HCT116 (cell line): ENCODE measurements around the gene PPM1E. TPM values are rescaled to one million over a fixed set of nuclear protein-coding genes. Genes with fewer than 3 reads are reported as not detected.

Experiments
- ATAC-seq: fragments of 200-7000 bp; cut with Tn5 transposase; 2 replicates; pipeline ENCODE4 v1.9.1; 2020; ENCODE audit warnings: mild to moderate bottlenecking, moderate library complexity
- BruUV-seq: library from RNA; stranded (reverse); fragments of 400-500 nt; replicated peaks from 2 replicates; lab custom pipeline; 2021; lab: Mats Ljungman, UMichigan
- CTCF ChIA-PET: fragments of 300-600 bp; sonication (Branson Sonifier 250); formaldehyde crosslinking; loops from one replicate; lab custom pipeline; 2021; ENCODE audit warnings: antibody characterized with exemption; lab: Charles Lee
- POLR2A ChIA-PET: fragments of 300-600, 350-600 bp; sonication (Branson Sonifier 250); formaldehyde crosslinking; loops from one replicate; lab custom pipeline; 2021; ENCODE audit warnings: antibody characterized with exemption; lab: Charles Lee
- RAD21 ChIA-PET, 2 experiments: fragments of 300-600 bp; sonication (Branson Sonifier 250); formaldehyde crosslinking; loops; one replicate each; lab custom pipeline; 2023; ENCODE audit warnings: low total read pairs in 2 of 2; ENCODE audit not compliant: uncharacterized antibody in 2 of 2, unreplicated experiment in 2 of 2, low non-redundant PET in 1 of 2; lab: Charles Lee
- DNase-seq: peaks from one replicate; pipeline ENCODE4 v3.0.0-alpha.2; 2010; ENCODE audit warnings: low read depth, low spot score
- H2AFZ ChIP-seq: fragments of 200-600 bp; shearing (Covaris generic), sonication (generic); 2 replicates; pipeline ENCODE4 v1.6.1; 2017; ENCODE audit warnings: low read depth, mixed run types, mixed read lengths, antibody characterized with exemption, low read length; ENCODE audit not compliant: poor library complexity, severe bottlenecking
- H3K27ac ChIP-seq: 2 replicates; pipeline ENCODE4 v1.5.1; 2012; ENCODE audit warnings: low read depth, low read length
- H3K27me3 ChIP-seq: fragments of 200-600 bp; sonication (generic); 2 replicates; pipeline ENCODE4 v1.6.1; 2016; ENCODE audit warnings: mixed run types, low read length, mixed read lengths; ENCODE audit not compliant: insufficient read depth
- H3K36me3 ChIP-seq, 2 experiments: fragments of 200-500 bp in 1 of 2; fragments of 200-600 bp in 1 of 2; sonication (Bioruptor generic) in 1 of 2; sonication (generic) in 1 of 2; 2 replicates each; pipeline versions ENCODE4 v1.5.1 to v1.6.1; 2014 to 2016; ENCODE audit warnings: low read length in 2 of 2, inconsistent platforms in 1 of 2, mixed read lengths in 1 of 2, mixed run types in 1 of 2; ENCODE audit not compliant: insufficient read depth in 2 of 2, control insufficient read depth in 1 of 2
- H3K4me1 ChIP-seq, 2 experiments: fragments of 200-600 bp in 1 of 2; sonication (generic) in 1 of 2; 2 replicates each; pipeline versions ENCODE4 v1.5.1 to v1.6.1; 2012 to 2017; ENCODE audit warnings: low read length in 2 of 2, inconsistent platforms in 1 of 2, mild to moderate bottlenecking in 1 of 2, mixed read lengths in 1 of 2, mixed run types in 1 of 2, moderate library complexity in 1 of 2; ENCODE audit not compliant: insufficient read depth in 2 of 2, control insufficient read depth in 1 of 2
- H3K4me2 ChIP-seq: fragments of 200-600 bp; sonication (generic); 2 replicates; pipeline ENCODE4 v1.6.1; 2017; ENCODE audit warnings: mixed run types, low read length, mixed read lengths
- H3K4me3 ChIP-seq, 2 experiments: fragments of 200-600 bp in 1 of 2; sonication (generic) in 1 of 2; replicated peaks in 1 of 2; 2 replicates each; pipeline ENCODE4 v1.5.1; 2011 to 2016; ENCODE audit warnings: low read length in 2 of 2, control low read depth in 1 of 2, low read depth in 1 of 2, mild to moderate bottlenecking in 1 of 2, mixed read lengths in 1 of 2, mixed run types in 1 of 2
- H3K79me2 ChIP-seq: fragments of 200-600 bp; sonication (generic); 2 replicates; pipeline ENCODE4 v1.6.1; 2017; ENCODE audit warnings: mild to moderate bottlenecking, mixed run types, low read length, moderate library complexity, mixed read lengths; ENCODE audit not compliant: insufficient read depth
- H3K9ac ChIP-seq: fragments of 200-600 bp; sonication (generic); 2 replicates; pipeline ENCODE4 v1.6.1; 2016; ENCODE audit warnings: low read length, mixed read lengths
- H3K9me2 ChIP-seq: fragments of 200-600 bp; sonication (generic), shearing (Covaris generic); 2 replicates; pipeline ENCODE4 v1.6.1; 2017; ENCODE audit warnings: mixed run types, mild to moderate bottlenecking, moderate library complexity; ENCODE audit not compliant: insufficient read depth
- H3K9me3 ChIP-seq, 2 experiments: fragments of 200-500 bp in 1 of 2; fragments of 200-600 bp in 1 of 2; sonication (Bioruptor generic) in 1 of 2; sonication (generic) in 1 of 2; 2 replicates each; pipeline ENCODE4 v1.6.1; 2014 to 2017; ENCODE audit warnings: low read length in 2 of 2, mixed read lengths in 2 of 2, inconsistent platforms in 1 of 2, low read depth in 1 of 2, mild to moderate bottlenecking in 1 of 2, mixed run types in 1 of 2, moderate library complexity in 1 of 2; ENCODE audit not compliant: control insufficient read depth in 1 of 2, insufficient read depth in 1 of 2
- H4K20me1 ChIP-seq: fragments of 200-600 bp; sonication (generic), shearing (Covaris generic); 2 replicates; pipeline ENCODE4 v1.6.1; 2017; ENCODE audit warnings: mixed run types, mild to moderate bottlenecking, moderate library complexity; ENCODE audit not compliant: insufficient read depth
- CBX3 ChIP-seq: IDR thresholded peaks from 2 replicates; pipeline ENCODE4 v1.6.1; 2012; ENCODE audit warnings: low read depth
- JUND ChIP-seq: IDR thresholded peaks from 2 replicates; pipeline ENCODE4 v1.6.1; 2012
- POLR2A ChIP-seq: IDR thresholded peaks from 2 replicates; pipeline ENCODE4 v1.7.0; 2011; ENCODE audit warnings: borderline replicate concordance; ENCODE audit not compliant: insufficient read depth, insufficient read length; ENCODE audit errors: extremely low read depth
- POLR2AphosphoS5 ChIP-seq: IDR thresholded peaks from 2 replicates; pipeline ENCODE4 v1.6.1; 2011; ENCODE audit warnings: mild to moderate bottlenecking, low read depth, low read length, moderate library complexity
- SIN3A ChIP-seq: IDR thresholded peaks from 2 replicates; pipeline ENCODE4 v1.6.1; 2012; ENCODE audit warnings: low read depth
- TCF7L2 ChIP-seq: IDR thresholded peaks from 2 replicates; pipeline ENCODE4 v1.7.0; 2011; ENCODE audit warnings: borderline replicate concordance, inconsistent platforms; ENCODE audit not compliant: insufficient read depth, insufficient read length; ENCODE audit errors: extremely low read depth
- intact Hi-C: fragments of 100-400 bp; cut with micrococcal nuclease; formaldehyde crosslinking; loops from 2 replicates; pipeline ENCODE4 v1.10.0; 2022
- total RNA-seq: library from RNA; stranded (reverse); gene quantifications from one replicate; pipeline ENCODE4 v1.2.1, GENCODE V29; 2021; ENCODE audit not compliant: unreplicated experiment
- TF ChIP-seq, protein P1 (sequence below): IDR thresholded peaks from 2 replicates; pipeline ENCODE4 v1.6.1; 2012; ENCODE audit warnings: low read depth
- TF ChIP-seq, protein P2 (sequence below): IDR thresholded peaks from 2 replicates; pipeline ENCODE4 v1.6.1; 2011; ENCODE audit warnings: mild to moderate bottlenecking, low read length, moderate library complexity; ENCODE audit not compliant: insufficient replicate concordance; ENCODE audit errors: extremely low read depth

PPM1E gene
- total RNA-seq, 1 experiment from 2014 or later = 0.02 TPM

DNA sequence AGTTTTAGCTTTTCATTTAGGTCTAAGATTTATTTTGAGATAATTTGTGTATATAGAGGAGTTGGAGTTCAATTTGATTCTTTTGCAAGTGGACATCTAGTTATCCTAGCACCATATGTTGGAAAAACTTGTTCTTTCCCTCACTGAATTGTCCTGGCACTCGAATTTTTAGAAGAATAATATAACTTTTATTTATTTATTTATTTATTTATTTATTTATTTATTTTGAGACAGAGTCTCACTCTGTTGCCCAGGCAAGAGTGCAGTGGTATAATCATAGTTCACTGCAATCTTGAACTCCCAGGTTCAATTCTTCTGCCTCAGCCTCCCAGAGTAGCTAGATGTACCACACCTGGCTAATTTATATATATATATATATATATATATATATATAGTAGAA is 29.4 kb downstream of the PPM1E start (continued):
- TF ChIP-seq, protein P1, sequence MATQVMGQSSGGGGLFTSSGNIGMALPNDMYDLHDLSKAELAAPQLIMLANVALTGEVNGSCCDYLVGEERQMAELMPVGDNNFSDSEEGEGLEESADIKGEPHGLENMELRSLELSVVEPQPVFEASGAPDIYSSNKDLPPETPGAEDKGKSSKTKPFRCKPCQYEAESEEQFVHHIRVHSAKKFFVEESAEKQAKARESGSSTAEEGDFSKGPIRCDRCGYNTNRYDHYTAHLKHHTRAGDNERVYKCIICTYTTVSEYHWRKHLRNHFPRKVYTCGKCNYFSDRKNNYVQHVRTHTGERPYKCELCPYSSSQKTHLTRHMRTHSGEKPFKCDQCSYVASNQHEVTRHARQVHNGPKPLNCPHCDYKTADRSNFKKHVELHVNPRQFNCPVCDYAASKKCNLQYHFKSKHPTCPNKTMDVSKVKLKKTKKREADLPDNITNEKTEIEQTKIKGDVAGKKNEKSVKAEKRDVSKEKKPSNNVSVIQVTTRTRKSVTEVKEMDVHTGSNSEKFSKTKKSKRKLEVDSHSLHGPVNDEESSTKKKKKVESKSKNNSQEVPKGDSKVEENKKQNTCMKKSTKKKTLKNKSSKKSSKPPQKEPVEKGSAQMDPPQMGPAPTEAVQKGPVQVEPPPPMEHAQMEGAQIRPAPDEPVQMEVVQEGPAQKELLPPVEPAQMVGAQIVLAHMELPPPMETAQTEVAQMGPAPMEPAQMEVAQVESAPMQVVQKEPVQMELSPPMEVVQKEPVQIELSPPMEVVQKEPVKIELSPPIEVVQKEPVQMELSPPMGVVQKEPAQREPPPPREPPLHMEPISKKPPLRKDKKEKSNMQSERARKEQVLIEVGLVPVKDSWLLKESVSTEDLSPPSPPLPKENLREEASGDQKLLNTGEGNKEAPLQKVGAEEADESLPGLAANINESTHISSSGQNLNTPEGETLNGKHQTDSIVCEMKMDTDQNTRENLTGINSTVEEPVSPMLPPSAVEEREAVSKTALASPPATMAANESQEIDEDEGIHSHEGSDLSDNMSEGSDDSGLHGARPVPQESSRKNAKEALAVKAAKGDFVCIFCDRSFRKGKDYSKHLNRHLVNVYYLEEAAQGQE = no peak
- TF ChIP-seq, protein P2, sequence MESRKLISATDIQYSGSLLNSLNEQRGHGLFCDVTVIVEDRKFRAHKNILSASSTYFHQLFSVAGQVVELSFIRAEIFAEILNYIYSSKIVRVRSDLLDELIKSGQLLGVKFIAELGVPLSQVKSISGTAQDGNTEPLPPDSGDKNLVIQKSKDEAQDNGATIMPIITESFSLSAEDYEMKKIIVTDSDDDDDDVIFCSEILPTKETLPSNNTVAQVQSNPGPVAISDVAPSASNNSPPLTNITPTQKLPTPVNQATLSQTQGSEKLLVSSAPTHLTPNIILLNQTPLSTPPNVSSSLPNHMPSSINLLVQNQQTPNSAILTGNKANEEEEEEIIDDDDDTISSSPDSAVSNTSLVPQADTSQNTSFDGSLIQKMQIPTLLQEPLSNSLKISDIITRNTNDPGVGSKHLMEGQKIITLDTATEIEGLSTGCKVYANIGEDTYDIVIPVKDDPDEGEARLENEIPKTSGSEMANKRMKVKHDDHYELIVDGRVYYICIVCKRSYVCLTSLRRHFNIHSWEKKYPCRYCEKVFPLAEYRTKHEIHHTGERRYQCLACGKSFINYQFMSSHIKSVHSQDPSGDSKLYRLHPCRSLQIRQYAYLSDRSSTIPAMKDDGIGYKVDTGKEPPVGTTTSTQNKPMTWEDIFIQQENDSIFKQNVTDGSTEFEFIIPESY = no peak
- TF ChIP-seq POLR2AphosphoS5 = no peak
- no peak for TF ChIP-seq POLR2A

DNA sequence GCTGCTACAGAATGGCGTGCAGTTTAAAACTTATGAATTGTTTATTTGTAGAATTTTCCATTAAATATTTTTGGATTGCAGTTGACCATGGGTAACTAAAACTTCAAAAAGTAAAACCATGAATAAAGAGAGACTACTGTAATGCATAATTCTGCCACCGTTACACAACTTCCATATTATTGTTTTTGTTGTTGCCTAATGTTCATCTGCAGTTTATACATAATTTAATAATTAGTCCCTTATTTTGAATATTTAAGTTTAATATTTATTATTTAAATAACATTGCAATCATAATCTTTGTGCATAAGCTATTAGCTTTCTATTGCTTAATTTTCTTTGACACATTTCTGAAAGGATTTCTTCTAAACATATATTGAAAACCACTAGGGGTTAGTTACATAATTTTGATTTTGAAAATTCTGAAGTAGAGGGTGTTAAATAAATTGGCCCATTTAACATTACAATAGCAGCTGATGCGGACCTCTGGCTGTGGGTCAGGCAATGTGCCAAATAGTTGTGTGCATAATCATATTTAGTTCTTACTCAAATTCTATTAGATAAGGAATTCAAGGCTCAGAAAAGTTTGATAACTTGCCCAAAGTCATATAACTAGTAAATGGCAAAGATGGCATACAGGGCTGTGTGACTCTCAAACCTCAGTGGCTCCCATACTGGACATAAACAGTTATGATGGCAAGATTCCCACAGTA is 31.1 kb downstream of the PPM1E start:
- DNase-seq = peak; percentile 65
- POLR2A ChIA-PET = interaction anchor here (1.6 to 2.3 kb wide), 2 partner anchors 10 to 156 kb away, joined by 5 to 6 read pairs; no protein-coding TSS in a partner anchor

More for the DNA sequence above, 31.1 kb downstream of the PPM1E start:
- no peaks in the 10 kb centered on the region; a peak in 1 of 4 replicates for H3K9me3 ChIP-seq
- H3K79me2 ChIP-seq = no peaks in the 10 kb centered on the region
- no peak overlapping the region for H3K4me3 ChIP-seq
- H3K4me1 ChIP-seq = peaks cover 17 to 20% of the 10 kb centered on the region in 2 experiments
- no TSS peak for BruUV-seq
- intact Hi-C loops = no loop called here
- CTCF ChIA-PET = no interaction called here
- no peaks in the 10 kb centered on the region for H3K36me3 ChIP-seq
- no peaks in the 10 kb centered on the region for H3K27me3 ChIP-seq
- H3K9ac ChIP-seq = no peak overlapping the region
- peak overlapping the region; percentile 39 for H3K4me2 ChIP-seq
- no peak for ATAC-seq
- H3K9me2 ChIP-seq = no peaks in the 10 kb centered on the region; the same call in 1 of the 2 replicates
- TF ChIP-seq TCF7L2 (no peak), CBX3 (0 out of 2 replicates have a peak, but pooled peaks have one; percentile 26), JUND (peak; percentile 51; the same call in 1 of the 2 replicates), SIN3A (no peak)
- TF ChIP-seq, all 23 proteins: peak for 2
- peak overlapping the region; percentile 77 for H2AFZ ChIP-seq
- H3K27ac ChIP-seq = no peak overlapping the region
- no peaks in the 10 kb centered on the region for H4K20me1 ChIP-seq
- RAD21 ChIA-PET = no interaction called here
